NCI-H524 (cell line): ENCODE data around the gene WDR13.
"Not testable (repeated sequence)": the region's sequence is repeated elsewhere in the genome, so short reads cannot be mapped to it uniquely, and the experiment has no call there.

Experiments
- DNase-seq, 2 experiments: peaks; one replicate each; lab custom pipeline; 2025; lab: John Stamatoyannopoulos, UW

The WDR13 gene

DNA sequence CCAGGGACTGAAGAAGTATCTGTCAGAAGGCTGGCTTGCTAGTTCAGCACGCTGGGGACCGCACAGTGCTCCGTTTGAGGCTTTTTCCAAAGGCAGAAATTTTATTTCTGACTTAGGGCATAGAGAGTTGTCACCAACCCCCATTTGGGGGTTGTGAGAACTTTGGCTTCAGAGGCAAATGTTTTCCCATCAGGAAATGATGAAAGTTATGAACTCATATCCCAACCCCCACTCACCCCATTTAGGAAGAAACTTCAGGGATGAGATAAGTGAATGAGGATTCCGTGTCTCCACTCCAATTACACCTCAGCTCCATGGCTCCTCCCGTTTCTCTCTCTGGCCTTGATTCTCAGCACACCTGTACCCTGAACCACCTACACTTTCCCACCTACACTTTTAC, 4.3 kb upstream of the WDR13 start:
- DNase-seq: no peak

DNA sequence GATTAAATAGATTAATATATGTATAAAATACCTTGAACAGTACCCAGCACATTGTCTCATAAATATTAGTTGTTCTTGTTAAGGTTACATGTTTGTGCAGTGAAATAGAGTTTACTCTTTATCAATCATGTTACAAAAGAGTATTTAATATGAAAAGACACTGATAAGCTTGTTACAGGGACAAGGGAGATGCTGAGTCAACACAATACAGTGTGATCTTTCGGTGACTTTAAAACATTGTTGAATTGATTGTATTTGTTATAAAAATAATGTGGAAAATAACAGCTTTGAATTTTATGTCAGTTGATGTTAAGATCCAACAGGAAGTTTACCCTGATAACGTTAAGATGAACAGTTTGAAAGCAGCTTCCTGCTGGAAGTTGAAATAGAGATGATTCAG, 1.4 kb upstream of the WDR13 start:
- DNase-seq: no peak

DNA sequence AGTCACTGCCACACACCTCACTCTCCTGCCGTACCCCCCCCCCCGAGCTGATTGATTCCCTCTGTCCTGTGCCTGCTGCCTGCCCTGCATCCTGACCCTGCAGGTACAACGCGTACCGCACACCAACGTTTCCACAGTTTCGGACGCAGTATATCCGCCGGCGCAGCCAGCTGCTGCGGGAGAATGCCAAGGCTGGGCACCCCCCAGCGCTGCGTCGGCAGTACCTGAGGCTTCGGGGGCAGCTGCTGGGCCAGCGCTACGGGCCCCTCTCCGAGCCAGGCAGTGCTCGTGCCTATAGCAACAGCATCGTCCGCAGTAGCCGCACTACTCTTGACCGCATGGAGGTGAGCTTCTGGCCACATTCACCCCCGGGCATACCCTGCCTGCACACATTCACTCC, 1.3 kb downstream of the WDR13 start:
- no peak for DNase-seq

DNA sequence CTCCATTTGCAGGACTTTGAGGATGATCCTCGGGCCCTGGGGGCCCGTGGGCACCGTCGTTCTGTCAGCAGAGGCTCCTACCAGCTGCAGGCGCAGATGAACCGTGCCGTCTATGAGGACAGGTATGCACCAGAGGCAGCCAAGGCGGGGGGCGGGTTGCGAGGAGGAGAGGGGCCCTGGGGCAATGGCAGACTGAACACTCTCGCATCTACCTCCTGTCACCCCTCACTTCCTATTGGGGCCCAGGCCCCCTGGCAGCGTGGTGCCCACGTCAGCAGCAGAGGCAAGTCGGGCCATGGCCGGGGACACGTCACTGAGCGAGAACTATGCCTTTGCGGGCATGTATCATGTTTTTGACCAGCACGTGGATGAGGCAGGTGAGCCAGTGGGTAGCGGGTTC, 2.0 kb downstream of the WDR13 start:
- DNase-seq: no peak

DNA sequence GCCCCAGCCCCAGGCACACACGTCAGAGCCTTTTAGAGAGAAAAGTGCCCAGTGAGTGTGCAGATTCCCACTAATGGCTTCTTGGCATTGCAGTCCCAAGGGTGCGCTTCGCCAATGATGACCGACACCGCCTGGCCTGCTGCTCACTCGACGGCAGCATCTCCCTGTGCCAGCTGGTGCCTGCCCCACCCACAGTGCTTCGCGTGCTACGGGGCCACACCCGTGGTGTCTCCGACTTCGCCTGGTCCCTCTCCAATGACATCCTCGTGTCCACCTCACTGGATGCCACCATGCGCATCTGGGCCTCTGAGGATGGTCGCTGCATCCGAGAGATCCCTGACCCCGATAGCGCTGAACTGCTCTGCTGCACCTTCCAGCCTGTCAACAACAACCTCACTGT, 2.9 kb downstream of the WDR13 start:
- DNase-seq: no peak

DNA sequence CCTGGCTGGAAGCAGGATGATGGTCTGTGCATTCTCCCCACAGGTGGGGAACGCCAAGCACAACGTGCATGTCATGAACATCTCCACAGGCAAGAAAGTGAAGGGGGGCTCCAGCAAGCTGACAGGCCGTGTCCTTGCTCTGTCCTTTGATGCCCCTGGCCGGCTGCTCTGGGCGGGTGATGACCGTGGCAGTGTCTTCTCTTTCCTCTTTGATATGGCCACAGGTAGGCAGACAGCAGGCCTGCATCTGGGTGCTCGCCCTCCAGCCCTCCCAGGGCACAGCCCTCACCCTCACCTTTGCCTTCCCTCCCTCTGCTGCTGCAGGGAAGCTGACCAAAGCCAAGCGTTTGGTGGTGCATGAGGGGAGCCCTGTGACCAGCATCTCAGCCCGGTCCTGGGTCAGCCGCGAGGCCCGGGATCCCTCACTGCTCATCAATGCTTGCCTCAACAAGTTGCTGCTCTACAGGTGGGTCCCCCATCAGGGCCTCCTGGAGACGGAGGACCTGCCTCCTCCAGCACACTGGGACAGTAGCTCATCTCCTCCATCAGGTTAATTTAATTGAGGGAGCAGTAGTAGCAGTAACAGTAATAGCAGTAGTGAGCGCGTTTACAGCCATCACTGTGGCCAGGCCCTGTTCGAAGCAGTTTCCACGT, 4.6 kb downstream of the WDR13 start:
- no peak for DNase-seq

DNA sequence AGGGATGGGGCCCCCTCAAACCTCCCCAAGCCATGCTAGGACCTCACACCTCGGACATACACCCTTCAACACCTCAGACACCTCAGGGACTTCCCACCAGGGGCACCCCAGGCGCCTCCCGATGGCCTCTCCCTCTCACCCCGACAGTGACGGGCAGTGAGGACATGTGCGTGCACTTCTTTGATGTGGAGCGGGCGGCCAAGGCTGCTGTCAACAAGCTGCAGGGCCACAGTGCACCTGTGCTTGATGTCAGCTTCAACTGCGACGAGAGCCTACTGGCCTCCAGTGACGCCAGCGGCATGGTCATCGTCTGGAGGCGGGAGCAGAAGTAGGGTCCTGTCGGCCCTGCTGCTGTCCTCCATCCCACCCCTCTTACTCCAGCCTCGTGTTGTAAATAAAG, 7.4 kb downstream of the WDR13 start:
- DNase-seq: no peak

DNA sequence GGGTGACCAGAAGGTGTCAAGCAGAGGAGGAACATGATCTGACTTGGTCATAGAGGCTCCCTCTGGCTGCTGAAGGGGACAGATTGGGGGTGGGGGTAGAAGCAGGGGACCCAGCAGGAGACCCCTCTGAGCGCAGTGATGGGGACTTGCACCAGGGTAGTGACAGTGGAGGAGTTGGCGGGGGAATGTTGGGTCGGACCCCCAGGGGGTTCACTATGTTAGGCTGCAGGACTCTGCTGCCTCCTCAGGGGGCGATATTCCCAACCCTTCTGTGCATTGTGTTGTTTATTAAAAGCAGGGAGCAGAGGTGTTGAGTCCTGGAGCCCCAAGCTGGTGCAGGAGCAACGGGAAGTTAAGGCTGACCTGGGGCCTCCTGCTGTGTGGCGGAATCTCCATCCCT, 8.8 kb downstream of the WDR13 start:
- no peak for DNase-seq

DNA sequence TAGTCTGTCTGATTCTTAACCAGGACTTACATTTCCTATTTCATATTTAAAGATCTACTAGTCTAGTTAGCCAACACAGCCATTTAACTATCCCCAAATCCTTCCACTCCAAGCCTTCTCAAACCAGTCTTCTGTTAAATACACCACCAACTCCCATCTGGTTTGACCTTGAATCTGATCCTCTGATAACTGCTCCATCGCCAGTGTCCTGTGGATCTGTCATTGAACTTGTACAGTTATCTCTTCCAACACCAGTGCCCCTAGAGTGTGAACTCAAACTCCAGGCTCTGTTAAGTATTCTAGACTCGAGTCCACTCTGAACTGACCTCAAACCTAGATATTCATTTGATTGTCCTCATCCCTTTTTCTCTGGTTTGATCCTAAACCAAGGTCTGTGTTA, 14.4 kb downstream of the WDR13 start:
- DNase-seq: no peak

DNA sequence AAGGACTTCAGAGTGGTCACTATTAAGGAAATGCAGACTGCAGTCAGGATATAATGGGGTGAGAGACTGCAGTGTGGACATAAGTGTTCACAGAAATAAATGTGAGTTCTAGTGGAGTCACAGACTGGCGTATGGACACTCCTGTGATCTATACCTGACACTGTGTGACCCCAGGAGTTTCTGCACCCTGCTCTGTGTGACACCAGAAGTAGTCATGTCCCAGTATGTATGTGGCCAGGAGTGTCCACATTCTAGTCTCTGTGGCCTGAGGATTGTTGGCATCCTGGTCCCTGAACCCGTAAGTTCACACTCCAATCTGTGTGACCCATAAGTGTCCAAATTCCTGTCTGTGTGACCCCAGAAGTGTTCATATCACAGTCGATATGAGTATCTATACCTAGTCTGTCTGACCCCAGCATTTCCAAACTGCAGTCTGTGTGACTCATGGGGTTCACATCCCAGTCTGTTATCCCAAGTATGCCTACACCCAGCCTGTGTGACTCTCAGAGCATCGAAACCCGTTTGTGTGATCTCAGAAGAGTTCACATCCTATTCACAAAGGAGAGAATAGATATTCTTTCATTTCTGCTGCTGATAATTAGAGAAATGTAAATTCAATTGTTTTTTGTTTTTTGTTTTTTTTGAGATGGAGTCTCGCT, 16.3 kb downstream of the WDR13 start:
- no peak for DNase-seq

DNA sequence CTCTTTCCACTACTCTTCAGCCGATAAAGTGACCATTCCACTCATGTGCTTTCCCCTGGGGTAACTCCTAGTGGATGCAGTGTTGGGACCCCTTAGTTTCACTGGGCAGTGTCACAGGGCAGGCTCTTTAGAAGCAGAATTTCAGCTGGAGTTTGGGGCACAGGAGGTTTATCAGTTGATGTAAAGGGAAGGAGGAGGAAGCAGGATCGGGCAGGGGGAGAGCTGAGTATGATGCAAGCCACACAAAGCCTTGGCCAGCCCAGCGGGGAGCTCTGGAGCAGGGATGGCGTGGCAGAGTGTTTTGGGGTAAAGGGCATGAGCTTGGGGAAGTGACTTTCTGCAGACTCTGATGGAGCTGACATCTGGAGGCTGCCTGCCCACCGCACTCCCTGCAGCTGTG, 19.3 kb downstream of the WDR13 start:
- no peak for DNase-seq

DNA sequence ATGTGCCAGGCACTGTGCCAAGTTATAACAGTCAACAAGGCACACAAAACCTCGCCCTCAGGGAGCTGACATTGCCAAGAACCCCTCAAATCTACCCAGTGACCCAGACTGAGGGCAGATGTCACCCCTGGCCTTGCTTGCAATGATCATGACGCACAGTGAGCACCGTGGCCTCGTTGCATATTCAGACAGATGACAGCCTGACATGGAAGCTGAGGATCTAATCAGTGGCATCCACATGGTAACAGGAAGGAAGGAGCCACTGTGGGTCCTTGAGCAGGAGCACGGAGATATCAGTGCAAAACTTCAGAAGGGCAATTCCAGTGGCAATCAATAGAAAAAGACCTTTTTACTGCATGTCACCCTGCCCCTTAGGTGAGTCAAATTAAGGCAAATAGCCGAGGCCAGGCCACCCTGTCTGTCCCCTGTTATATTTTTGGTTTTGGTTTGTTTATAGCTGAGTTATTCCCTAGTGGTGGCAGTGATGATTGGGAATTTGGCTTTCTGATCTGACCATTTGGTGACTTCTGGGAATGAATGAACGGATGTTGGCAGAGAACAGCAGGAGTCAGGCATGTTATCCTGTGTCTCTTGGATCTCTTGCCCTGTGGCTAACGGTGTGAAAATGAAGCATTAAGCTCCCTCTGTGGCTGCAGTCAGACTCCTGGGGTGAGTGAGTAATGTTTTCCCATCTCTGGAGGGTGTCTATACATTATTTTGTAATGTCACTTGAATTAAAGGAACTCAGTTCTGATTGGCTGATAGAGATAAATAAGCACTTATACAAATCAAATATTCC, 20.4 kb downstream of the WDR13 start:
- no peak for DNase-seq

DNA sequence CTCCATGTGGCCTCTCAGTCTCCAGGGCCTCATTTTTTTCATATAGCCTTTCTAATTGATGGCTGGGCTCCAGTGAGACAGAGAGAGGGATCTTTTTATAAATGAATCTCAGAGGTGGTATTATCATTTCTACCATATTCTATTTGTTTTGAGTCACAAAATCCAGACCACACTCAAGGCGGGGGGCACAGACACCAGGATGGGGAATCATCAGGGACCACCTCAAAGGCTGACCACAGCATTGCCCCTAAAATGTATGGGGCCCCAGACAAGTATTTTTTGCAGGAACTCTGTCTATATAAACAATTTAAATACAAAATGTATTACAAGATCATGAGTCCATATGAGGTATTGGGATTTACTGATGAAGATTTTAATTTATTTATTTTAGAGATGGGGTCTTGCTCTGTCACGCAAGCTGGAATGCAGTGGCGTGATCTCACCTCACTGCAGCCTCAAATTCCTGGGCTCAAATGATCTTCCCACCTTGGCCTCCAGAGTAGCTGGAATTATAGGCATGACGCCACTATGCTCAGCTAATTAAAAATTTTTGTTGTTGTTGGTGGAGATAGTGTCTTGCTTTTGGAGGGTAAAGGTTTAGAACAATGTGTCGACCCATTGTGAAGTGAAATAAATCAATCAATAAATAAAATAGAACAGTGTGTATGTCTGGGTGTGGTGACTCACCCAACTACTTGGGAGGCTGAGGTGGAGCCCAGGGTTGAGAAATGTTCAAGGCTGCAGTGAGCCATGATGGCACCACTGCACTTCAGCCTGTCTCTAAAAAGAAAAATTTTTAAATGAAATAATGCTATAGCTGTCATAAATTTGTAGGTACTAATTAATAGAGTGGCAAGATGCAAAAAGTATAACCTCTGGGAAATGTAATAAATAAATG, 29.4 kb downstream of the WDR13 start:
- no peak for DNase-seq

DNA sequence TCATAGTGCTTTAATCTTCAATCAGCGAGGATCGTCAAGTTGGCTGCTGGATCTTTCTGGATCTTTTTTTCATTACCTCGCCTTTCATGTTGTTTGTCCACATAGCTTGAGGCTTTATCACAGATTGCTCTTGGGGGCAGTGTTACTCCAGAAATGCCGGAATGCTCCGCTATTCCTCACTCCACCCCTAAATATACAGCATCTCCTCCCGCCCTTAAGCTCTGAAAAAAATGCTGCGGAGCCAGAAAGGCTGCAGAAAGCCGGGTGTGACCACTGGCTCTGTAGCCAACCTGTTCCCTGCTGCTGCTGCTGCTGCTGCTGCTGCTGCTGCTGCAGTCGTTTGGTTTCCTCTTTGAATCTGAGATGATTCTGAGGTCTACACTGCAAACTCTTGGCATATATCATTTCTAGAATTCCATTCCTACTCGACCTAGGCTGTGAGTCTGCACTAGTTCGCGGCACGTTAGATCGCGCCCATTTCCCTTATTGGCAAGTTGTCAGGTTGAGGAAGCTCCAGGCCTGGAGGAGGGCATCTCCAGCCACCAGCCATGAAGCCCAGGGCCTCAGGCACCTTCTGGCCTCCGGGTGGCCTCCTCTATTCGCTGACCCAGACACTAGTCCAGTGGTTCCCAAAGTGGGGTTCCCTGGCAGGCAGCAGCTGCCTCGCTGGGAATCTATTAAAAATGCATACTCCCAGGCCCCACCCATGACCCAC, 34.2 kb downstream of the WDR13 start:
- peak; percentile 96 to 97 for DNase-seq

DNA sequence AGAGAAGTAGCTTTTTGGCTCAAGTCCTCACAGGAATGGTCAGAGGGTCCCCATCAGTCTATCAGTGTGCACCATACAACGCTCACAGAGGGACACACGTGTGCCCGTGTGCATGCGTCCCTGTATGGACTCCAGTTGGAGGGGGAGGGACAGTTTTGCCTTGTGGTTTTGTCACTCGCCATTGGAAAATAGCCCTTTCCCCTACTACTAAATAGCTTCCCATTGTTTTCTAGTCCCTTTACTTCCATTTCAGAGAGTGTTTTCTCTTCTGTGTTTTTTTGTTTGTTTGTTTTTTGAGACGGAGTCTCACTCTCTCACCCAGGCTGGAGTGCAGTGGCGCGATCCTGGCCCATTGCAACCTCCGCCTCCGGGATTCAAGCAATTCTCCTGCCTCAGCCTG, 34.9 kb downstream of the WDR13 start:
- DNase-seq: no peak

DNA sequence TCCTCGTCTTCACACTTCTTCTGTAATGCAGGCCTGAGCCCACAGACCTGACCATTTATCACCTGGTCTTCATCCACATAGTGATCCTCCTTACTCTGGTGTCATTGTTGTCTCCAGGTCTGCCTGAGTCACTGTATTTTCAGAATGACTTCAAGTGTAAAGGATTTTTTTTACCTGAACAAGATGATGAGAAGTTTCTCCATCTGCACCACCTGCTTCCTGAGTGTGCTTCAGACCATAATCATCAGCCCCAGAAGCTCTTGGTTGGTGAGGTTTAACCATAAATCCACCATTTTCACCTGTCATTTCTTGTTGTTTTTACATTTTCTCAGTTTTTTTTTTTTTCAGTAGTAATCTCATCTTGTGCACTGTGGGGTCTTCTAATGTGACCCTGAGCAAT, 39.0 kb downstream of the WDR13 start:
- DNase-seq: no peak

DNA sequence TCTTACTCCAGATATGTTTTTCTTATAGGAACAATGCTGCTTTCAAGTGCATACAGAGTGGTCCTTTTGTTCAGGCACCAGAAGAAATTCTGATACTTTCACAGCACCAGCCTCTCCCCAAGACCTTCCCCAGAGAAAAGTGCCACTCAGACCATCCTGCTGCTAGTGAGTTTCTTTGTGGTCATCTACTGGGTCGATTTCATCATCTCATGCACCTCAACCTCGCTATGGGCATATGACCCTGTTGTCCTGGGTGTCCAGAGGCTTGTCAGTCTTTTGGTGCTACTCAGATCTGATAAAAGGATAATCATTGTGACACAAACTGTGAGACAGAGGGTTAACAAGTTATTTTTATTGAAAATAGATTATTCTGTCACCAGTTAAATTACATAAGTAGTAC, 39.5 kb downstream of the WDR13 start:
- no peak for DNase-seq

DNA sequence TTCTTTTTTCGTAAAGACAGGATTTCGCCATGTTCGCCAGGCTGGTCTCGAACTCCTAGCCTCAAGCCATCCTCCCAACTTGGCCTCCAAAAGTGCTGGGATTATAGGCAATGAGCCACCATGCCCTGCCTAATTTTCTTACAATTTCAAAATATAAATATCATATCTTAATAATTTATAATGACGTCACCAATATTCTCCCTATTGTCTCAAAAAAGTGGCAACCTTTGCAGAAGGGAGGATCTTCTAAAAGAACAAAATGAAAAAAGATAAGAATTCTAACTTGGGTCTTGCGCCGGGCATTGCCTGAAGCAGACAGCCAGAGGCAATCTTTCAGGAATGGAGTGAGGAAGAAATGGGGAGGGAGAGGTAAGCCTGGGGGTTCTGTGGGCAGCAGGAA, 48.4 kb downstream of the WDR13 start:
- DNase-seq: no peak

DNA sequence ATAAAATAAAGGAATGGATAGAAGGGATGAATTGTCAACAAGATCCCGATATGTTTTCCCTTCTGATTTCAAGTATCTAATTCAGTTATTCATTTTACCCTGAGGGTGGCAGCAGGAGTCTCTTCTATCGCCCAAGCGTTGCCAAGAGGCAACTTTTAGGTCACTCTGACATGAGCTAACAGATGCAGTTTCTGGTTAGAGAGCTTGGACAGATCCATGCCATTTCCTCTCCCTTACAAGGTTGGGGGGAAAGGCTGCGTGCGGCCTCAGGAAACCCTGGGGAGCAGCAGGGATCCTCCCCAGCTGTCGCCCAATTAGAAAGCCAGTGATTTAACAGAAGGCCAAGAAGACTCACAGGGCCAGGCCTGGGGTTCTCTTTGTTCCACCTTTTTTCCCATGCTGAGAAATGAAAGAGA, 51.1 kb downstream of the WDR13 start:
- DNase-seq: peak; percentile 81 to 95

DNA sequence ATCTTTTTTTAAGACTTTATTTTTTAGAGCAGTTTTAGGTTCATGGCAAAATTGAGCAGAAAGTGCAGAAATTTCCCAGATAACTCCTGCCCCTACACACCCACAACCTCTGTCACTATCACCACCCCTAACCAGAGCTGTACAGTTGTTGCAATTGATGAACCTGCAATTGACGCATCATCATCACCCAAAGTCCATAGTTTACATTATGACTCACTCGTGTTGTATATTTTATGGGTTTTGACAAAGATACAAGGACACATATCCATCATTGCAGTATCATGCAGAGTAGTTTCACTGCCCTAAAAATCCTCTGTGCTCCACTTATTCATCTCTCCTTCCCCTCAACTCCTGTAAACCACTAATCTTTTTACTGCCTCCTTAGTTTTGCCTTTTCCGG, 51.8 kb downstream of the WDR13 start:
- DNase-seq: no peak

DNA sequence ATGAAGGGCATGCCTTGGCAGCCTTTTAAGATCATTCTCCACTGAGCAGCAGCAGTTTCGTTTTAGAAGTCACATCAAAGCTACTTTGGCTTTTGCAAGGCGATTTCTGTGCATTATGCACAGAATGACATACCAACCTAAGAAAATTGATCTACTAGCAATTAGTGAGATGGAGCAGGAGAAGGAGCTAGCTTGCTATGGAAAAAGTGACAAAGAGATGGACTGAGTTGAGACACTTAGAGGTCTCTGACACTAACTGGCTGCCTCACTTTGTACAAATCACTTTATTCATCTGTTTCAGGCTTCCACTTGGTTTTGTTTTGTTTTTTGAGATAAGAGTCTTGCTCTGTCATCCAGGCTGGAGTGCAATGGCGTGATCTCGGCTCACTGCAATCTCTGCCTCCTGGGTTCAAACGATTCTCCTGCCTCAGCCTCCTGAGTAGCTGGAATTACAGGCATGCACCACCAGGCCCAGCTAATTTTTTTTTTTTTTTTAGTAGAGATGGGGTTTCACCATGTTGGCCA, 54.8 kb downstream of the WDR13 start:
- not testable (repeated sequence) for DNase-seq
